ENCODE measurements around the gene ELL3.
"Not testable (repeated sequence)": the region's sequence is repeated elsewhere in the genome, so short reads cannot be mapped to it uniquely, and the experiment has no call there.

Gene ELL3

GRCh38 chr15:43791993-43792760 lies 15.4 kb upstream of the ELL3 start, which contains the start of gene SERF2:
TSS of gene SERF2 (plus strand) at chr15:43792320. CDS start at chr15:43792377, 57 bp downstream.
- DNase-seq, result peak; percentile 90

GRCh38 chr15:43789409-43789808 lies 12.6 kb upstream of the ELL3 start:
- no peak for DNase-seq

- no peak for DNase-seq
Measured at GRCh38 chr15:43779016-43779415, 2.2 kb upstream of the ELL3 start.

GRCh38 chr15:43777267-43777914 lies 625 bp upstream of the ELL3 start:
- peak; percentile 30 for DNase-seq

- DNase-seq, result peak; percentile 66
Measured at GRCh38 chr15:43776101-43776717, 557 bp downstream of the ELL3 start.

GRCh38 chr15:43775411-43775965 lies 1.3 kb downstream of the ELL3 start:
- DNase-seq, result no peak

- no peak for DNase-seq
Measured at GRCh38 chr15:43774062-43774461, 2.7 kb downstream of the ELL3 start.

GRCh38 chr15:43772624-43773023 lies 4.1 kb downstream of the ELL3 start:
- DNase-seq, result no peak

- no peak for DNase-seq
Measured at GRCh38 chr15:43771816-43772215, 5.0 kb downstream of the ELL3 start.

GRCh38 chr15:43769584-43770228 lies 7.1 kb downstream of the ELL3 start:
- DNase-seq, result no peak

- DNase-seq, result no peak
Measured at GRCh38 chr15:43763819-43764446, 12.8 kb downstream of the ELL3 start.

- DNase-seq, result no peak
Measured at GRCh38 chr15:43762824-43763223, 13.9 kb downstream of the ELL3 start.

- no peak for DNase-seq
Measured at GRCh38 chr15:43751885-43752284, 24.9 kb downstream of the ELL3 start.

GRCh38 chr15:43749690-43750345 lies 26.9 kb downstream of the ELL3 start:
- DNase-seq, result no peak

GRCh38 chr15:43748376-43748775 lies 28.4 kb downstream of the ELL3 start:
- no peak for DNase-seq

GRCh38 chr15:43746903-43747309 lies 29.9 kb downstream of the ELL3 start:
- DNase-seq, result not testable (repeated sequence)

- DNase-seq, result peak; percentile 33
Measured at GRCh38 chr15:43746245-43746902, 30.4 kb downstream of the ELL3 start, which contains the start of gene PDIA3. TSS of gene PDIA3 (plus strand) at chr15:43746438. CDS start at chr15:43746540, 102 bp downstream.

- DNase-seq, result no peak
Measured at GRCh38 chr15:43735416-43735815, 41.4 kb downstream of the ELL3 start.

- not testable (repeated sequence) for DNase-seq
Measured at GRCh38 chr15:43728053-43728725, 48.6 kb downstream of the ELL3 start.

GRCh38 chr15:43726306-43726705 lies 50.5 kb downstream of the ELL3 start:
- not testable (repeated sequence) for DNase-seq

GRCh38 chr15:43723151-43723550 lies 53.6 kb downstream of the ELL3 start:
- no peak for DNase-seq
